Stimulated activated naive CD8-positive, alpha-beta T cell treated with anti-CD3 and anti-CD28 coated beads, Interleukin-15, amount 100 ng/mL, for 72 hours (primary cell): ENCODE data around the gene MAPKAPK3.

Experiments used
- ATAC-seq: fragments of 150-1000 bp; cut with Tn5 transposase; 2 replicates; pipeline ENCODE4 v1.10.0; 2021; ENCODE audit warnings: mild to moderate bottlenecking, moderate library complexity
- DNase-seq, 2 donors: peaks; one replicate each; pipeline ENCODE4 v3.0.0; 2021 to 2022
- H3K27ac Mint-ChIP-seq, 2 donors: one replicate each; pipeline ENCODE4 v1.8.0; 2022; ENCODE audit warnings: mild to moderate bottlenecking in 2 of 2, mixed read lengths in 2 of 2, moderate library complexity in 2 of 2
- H3K27me3 Mint-ChIP-seq: one replicate; pipeline ENCODE4 v1.8.0; 2022; ENCODE audit warnings: mixed read lengths
- H3K4me1 Mint-ChIP-seq: one replicate; pipeline ENCODE4 v1.8.0; 2022; ENCODE audit warnings: mild to moderate bottlenecking, mixed read lengths
- H3K4me3 Mint-ChIP-seq, 2 donors: one replicate each; pipeline ENCODE4 v1.8.0; 2022; ENCODE audit warnings: mild to moderate bottlenecking in 2 of 2, mixed read lengths in 2 of 2, moderate library complexity in 1 of 2
- H3K9me3 Mint-ChIP-seq, 2 donors: one replicate each; pipeline ENCODE4 v1.8.0; 2022; ENCODE audit warnings: mixed read lengths in 2 of 2

Gene MAPKAPK3

DNA sequence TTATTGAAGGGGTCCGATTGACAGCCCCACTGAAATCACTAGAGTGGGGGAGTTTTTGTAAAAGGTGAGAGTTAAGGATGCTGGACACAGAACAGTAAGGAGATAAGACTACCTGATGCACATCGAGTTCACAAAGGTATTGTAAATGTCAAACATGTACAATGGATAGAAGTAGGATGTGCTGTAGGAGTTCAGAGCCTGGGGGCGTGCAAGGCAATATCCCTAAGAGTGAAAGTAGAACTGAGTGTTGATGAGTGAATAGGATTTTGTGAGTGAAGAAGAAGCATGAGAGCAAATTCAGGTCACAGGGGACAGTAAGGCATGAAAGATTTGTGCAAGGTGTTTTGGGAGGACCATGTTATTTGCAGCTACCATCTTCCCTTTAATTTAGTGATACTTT lies 79.3 kb downstream of the MAPKAPK3 start:
- H3K4me1 Mint-ChIP-seq = no peaks in the 10 kb centered on the region

DNA sequence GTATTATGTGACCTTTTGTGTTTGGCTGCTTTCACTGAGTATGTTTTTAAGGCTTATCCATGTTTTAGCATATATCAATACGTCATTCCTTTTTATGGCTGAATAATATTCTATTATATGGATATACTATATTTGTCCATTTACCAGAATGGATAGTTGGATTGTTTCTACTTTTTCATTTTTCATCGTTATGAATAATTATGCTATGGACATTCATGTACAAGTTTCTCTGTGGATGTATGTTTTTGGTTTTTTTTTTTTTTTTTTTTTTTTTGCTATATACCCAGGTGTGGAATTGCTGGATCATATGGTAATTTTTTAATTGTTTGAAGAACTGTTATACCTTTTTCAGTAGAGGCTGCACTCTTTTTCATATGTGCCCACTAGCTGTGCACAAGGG lies 81.3 kb downstream of the MAPKAPK3 start:
- DNase-seq = no peak
- Mint-ChIP-seq H3K9me3 (peaks cover 6 to 25% of the 10 kb centered on the region in 2 donors), H3K4me1 (no peaks in the 10 kb centered on the region), H3K27me3 (no peaks in the 10 kb centered on the region), H3K4me3 (no peak overlapping the region), H3K27ac (no peak overlapping the region)
- no peak for ATAC-seq

More for the DNA sequence above, 79.3 kb downstream of the MAPKAPK3 start:
- Mint-ChIP-seq H3K27me3 (no peaks in the 10 kb centered on the region), H3K4me3 (no peak overlapping the region), H3K27ac (no peak overlapping the region), H3K9me3 (peaks cover 6 to 16% of the 10 kb centered on the region in 2 donors)
- no peak for DNase-seq
- ATAC-seq = no peak
